HG03108 (cell line): ENCODE results near the gene F10.

Experiments
- ATAC-seq: cut with Tn5 transposase; IDR thresholded peaks from one replicate; pipeline ENCODE4 v1.9.1; 2021; ENCODE audit warnings: moderate library complexity; ENCODE audit not compliant: unreplicated experiment

The F10 gene

DNA sequence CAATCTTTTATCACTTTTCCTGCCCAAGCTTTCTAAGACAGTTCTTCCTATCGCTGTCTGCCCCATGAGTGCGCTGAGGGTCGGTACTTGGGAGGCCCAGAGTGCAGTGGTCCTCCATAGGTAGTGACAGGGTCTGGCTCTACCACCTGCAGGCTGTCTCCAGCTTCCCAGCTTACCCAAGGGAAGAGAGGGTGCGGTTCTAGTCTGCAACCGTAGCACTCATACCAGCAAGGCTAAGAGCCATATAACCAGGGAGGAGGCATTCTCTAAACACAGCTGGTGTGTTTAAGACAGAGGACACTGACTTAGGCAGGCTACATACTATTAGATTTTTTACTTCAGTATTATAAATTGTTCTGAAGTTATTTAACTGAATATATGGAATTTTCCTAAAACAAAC lies 44.1 kb downstream of the F10 start:
- ATAC-seq = no peak

DNA sequence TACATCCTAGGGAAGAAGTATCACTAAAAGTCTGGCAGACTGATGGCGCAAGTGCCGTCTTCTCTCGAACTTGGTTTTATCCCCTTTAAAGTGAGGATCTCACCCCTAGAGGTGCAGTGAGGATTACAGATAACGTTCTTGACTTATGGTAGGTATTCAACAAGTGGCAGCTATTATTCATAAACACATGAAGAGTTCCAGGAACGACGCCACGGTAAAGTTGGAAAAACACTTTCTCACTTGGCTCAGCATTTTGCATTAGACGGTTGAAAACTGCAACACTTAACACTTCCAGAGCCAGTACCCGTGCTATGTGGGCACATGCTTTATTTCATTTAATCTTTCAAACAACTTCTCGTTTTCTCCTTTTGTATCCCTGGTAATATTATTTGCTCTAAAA lies 44.6 kb downstream of the F10 start:
- ATAC-seq = no peak

DNA sequence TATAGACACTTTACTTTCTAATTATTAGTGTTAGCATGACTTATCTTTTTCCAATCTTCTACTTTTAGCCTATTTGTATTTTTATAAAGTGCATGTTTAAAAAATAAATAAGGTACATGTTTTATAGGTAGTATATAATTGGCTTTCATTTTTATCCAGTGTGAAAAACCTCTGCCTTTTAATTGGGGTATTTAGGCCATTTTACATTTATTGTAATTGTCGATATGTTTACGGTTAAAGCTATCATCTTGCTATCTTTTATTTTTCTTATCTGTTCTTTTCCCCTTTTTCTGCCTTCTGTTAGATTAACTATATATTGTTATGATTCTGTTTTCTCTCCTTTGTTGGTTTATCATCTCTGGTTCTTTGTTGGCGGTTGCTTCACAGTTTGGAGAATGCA lies 45.0 kb downstream of the F10 start:
- ATAC-seq = no peak

DNA sequence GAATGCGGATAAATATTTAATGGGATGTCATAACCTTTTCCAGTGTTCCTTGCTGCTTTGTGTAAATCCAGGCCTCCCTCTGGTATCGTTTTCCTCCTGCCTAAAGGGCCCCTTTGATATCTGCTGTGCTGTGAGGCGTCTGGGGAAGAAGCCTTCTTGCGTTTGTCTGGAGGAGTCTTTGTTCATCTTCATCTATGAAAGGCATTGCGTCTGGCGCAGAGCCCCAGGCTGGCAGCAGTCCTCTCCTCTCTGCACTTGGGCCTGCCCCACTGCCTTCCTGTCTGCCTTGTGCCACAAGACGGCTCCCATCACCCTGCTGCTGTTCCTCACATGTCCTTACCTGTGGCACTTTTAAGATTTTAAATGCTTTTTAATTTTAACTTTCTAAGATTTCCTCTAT lies 45.6 kb downstream of the F10 start:
- no peak for ATAC-seq

DNA sequence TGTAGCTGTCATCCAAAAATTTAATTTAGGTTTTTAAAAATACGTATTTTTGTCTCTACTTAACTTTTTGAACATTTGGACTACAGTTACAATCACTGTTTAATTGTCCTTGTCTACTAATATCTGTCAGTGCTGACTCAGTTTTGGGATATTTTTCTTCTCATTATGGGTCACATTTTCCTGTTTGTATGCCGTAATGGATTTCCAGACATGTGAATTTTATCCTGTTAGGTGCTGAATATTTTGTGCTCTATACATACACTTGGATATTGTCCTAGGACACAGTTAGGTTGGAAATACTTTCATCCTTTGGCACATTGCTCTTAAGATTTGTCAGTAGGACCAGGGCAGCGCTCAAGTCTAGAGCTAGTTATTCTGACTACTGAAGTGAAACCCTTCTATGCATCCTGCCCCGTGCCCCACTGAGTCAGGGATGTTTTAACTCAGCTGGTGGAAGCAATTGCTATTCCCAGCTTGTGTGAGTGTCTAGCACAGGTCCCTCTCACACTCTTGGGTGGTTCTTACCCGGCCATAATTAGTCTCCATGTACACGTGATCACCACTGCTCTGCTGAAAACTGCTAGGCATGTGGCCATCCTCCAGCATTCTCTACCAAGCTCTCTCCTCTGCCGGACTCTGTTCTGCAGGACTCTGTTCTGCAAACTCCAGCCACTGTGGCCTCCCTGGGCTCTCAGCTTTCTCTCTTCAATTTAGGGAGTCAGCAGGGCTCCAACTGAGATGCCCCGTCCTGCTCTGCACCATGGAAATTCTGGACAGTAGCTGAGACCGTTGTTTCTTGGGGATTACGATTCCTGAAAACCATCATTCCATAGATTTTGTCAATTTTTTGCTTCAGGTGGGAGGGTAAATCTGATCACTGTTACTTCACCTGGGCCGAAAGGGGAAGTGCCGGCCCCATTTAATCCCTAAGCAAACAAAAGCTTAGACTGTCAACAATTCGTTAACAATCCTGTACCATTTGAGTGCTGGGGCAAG lies 47.0 kb downstream of the F10 start:
- ATAC-seq = no peak

DNA sequence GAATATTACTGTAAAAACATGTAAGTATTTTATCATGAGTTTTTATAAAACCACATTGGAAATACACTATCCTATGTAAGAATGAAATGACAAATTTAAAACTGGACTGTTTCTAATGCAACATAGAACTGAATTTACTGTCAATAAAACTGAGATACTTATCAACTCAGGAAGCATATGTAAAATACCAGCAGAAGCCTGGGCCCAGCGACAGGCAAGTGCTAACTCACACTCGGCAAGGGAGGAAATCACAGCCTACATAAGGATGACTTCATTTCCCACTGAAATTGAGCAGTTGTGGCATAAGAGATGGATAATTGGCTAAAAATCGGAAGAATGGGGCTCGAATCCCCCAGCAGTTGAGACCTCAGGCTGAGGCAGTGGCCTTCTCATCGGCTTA lies 47.9 kb downstream of the F10 start:
- ATAC-seq = no peak

DNA sequence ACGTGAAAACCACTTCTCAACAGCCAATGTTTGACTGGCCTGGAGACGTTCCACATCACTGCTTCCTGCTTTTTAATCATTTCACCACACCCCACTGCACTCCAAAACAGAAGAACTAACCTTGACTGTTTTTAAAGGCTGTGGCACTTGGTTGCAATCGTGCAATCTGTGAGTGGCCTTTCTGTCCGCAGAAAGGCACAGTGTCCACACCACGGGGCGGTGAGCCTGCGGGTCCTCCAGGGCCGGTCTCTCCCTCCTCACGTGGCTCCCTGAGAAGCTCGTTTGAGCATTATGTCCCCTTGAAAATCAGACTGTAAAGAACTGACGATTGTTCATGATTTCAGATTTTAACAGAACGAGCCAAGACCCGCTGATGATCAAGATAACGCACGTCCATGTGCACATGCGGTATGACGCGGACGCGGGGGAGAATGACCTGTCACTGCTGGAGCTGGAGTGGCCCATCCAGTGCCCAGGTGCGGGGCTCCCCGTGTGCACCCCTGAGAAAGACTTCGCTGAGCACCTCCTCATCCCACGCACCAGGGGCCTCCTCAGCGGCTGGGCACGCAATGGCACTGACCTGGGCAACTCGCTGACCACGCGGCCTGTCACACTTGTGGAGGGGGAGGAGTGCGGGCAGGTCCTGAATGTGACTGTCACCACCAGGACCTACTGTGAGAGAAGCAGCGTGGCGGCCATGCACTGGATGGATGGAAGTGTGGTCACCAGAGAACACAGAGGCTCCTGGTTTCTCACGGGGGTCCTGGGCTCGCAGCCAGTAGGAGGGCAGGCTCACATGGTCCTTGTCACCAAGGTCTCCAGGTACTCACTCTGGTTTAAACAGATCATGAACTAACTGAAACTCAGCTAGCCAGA lies 48.9 kb downstream of the F10 start:
- ATAC-seq = no peak

DNA sequence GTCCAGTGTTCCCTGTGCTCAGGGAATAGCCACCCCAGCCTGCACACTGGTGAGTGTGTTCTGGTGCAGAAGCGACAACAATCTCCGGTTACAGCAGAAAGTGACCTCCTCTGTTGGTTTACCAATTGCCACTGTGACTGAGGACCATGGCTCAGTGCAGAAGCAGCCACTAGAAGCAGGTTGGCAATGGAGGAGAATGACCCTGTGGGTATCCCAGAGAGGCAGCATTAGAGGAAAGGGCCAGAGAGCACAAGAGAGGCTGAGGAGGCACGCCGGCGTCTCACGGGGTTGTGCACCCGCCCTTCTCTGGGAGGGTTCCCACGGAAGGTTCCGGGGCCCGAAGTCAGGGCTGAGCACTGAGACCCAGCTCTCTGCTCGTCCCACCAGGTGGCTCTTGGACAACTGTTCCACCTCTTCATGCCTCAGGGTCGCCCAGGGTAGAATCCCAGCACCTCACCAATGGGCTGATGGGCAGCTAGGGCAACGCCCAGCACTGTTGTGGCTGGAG lies 49.9 kb downstream of the F10 start:
- ATAC-seq = no peak

DNA sequence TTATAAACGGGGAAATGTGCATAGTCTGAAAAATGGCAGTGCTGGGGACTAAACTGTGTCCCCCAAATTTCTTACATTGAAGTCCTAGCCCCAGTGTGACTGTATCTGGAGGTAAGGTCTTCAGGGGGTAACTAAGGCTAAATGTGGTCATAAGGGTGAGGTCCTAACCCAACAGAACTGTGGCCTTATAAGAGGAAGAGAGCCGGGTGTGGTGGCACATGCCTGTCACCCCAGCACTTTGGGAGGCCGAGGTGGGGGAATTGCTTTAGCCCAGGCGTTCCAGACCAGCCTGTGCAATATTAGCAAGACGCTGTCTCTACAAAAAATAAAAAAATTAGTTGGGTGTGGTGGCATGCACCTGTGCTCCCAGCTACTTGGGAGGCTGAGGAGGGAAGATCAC lies 53.7 kb downstream of the F10 start:
- ATAC-seq = no peak

DNA sequence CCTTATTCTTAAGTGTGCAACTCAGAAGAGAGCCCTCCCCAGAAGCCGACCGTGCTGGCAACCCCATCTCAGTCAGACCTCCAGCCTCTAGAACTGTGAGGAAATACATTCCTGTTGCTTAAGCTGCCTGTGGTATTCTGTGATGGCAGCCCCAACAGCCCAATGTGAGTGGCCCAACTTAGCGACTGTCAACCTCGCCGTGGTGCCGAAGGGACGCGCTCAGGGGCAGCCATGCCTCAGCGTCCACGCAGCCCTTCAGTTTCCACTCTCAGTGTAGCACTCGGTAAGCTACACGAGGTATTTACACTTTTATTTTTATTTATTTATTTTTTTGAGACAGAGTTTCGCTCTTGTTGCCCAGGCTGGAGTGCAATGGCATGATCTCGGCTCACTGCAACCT lies 54.2 kb downstream of the F10 start:
- ATAC-seq = no peak

DNA sequence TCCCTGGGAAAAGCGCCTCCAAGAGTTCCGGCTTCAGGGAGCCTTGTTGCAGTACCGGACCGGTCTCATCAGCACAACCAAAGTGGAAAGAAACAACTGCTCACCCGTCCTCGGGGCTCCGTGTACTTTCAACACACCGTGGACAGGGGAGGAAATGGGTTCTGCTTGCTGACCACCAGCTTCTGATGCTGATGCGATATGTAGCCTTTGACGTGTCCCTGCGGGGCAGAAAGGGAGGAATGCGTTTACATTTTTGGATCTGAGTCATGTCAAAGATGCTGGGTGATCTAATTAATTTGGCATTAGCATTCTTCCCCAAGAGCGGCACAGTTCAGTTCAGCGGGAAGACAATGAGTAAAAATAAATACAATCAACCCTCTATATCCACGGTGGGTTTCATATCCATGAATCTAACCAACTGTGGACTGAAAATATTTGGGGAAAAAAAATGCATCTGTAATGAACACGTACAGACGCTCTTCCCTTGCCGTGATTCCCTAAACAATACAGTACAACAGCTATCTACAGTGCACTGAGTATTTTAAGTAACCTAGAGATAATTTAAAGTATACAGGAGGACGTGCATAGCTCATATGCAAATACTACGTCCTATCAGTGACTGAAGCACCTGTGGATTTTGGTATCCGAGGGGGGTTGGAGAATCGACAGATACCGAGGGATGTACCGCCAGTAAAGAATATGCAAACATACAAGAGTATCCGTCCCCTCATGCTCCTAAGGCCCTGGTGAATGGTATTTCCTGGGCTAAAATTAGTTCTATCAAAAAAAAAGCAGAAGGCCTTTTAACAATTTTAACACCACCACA lies 55.7 kb downstream of the F10 start:
- ATAC-seq = no peak

DNA sequence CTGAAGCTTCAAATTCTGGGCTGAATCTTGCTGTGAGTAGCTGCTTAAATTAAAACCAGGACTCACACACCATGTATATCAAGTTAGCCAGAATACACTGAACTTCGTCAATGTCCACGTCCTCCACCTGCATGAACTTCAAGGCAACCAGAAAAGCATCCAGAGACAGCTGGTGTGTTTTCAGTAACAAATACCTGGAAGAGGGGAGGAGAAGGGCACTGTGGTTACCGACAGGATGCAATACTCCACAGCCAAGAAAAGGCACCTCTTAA lies 56.2 kb downstream of the F10 start:
- no peak for ATAC-seq

DNA sequence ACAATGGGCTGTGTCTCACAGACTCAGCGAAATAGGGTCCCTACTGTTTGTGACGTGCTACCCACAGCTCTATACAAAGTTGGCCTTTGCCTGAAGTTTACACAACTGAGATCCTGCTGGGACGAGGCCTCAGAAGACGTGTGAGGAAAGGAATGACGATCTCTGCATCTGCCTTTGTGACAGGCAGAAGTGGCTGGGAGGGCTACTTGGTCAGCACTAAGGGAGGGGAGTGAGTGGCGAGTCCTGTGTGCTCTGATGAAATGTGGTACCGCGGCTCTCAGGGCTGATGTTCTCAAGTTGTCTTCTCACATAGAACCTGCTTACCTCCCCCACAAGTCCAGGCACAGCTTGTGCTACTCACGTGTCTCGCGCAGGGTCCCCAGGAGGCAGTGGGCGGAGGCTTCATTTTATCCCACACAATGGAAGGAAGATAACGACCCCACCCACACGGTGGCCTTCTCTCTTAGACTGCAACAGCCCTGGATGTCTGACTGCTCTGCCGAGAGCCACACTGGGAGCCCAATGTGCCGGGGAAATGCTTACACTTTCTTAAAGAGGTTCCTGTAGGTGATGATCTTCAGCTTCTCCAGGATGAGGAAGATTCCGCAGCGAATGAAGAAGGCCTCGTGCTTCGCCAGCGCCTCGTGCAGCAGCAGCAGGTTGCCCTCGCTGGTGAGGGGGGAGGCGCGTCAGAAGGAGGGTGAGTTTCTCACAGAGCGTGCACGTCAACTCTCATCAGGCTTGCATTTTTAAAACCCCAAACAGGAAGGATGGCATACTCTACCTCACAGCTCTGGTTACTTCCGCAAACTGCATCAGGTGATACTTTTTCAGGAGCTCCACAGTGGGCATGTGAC lies 57.0 kb downstream of the F10 start:
- no peak for ATAC-seq

DNA sequence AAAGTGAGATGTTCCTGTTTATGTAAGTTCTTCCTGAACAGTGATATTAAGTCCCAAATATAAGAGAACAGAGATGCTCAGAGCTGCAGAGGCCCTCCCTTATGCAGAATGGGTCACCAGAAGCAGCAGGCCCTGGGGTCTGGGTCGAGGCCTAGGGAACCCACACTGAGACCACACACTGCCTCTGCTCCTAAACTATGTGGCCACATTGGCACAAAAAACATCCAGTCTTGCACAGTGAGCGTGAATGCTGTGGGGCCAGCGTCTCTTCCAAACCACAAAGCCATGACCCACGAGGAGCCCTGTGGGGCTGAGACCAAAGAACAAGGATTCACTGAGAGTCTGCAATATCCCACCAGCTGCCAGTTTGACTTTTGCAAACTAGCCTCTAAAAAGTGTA lies 59.4 kb downstream of the F10 start:
- ATAC-seq = no peak

DNA sequence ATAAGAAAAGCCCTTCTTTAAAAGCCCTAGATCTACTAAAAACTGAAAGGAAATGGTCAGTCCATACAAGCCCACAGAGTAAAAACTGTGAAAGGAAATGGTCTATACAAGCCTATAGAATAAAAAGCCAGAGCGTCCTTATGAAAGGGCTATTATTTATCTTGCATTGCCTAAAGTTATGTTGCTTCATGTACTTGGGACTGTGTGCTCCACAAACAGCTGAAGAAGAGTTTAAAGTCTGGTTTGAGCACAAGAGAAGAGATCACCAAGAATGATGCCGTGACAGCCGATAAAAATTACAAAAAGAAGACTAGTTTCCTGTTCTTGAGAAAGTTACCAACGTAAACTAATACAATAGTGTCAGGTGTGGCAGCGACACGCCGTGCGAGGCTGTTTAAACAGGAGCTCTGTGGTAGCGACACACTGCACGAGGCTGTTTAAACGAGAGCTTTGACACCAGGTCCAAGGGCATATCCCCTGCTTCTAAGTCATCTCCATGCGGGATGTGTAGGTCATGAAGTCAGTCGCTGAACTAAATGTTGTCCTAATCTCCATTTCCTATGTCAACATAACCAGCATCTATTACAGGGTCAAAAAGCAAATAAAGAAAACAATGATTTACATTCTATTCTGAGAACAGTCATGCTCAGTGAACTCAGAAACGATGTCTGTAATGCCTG lies 61.0 kb downstream of the F10 start:
- no peak for ATAC-seq

DNA sequence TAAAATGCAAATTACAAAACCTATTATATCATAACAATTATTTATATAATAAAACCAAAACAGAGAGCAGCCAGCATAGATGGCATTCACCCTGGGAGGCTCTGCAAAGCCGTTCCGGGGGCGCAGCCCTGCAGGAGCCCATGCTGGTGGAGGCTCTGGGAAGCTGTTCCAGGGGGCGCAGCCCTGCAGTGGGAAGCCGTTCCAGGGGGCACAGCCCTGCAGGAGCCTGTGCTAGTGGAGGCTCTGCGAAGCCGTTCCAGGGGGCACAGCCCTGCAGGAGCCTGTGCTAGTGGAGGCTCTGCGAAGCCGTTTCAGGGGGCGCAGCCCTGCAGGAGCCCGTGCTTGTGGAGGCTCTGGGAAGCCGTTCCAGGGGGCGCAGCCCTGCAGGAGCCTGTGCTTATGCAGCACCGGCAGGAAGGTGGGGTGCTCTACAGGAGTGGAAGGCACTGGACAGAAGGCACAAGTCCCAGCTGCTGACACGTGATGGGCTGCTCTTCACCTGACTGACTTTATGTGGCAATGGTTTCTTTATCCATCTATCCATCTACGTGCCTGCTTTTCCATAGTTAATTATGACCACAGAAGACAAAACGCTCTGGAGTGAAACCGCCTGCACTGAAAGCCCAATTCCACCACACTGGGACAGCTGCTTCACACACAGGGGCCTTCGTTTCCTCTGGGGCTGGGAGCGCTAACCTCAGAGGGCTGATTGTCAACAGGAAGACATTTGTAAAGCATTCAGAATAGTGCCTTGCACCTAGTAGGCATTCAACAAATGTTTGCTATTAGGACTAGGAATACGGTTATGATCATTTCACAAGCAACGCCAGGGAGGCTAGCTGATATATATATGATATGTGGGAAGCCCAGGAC lies 62.2 kb downstream of the F10 start:
- ATAC-seq = no peak

DNA sequence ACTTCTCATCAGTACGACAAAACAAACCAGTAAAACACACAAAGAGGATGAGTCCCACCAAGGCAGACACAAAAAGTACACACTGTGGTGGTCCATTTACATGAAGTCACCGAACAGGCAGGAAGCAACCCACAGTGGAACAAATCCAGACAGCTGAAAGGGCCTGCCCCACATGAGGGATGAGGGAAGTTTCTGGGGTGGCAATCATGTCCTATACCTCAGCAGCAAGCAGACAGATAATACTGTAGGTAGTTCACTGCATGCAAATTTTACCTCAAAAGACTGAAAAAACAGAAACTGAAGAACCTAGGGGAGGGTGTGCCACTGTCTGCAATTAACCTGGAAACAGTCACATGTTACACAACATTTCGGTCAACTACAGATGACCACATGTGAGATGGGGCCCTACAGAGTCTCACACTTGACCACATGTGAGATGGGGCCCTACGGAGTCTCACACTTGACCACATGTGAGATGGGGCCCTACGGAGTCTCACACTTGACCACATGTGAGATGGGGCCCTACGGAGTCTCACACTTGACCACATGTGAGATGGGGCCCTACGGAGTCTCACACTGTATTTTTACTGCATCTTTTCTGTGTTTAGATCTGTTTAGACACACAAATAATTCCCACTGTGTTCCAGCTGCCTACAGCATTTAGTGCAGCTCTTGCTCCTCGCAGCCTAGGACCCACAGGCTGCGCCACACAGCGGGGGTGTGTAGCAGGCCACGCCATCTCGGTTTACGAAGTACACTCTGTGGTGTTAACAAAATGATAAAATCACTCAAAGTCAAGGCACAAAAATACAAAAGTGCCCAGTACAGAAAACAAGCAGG lies 63.7 kb downstream of the F10 start:
- peak; percentile 89 for ATAC-seq

DNA sequence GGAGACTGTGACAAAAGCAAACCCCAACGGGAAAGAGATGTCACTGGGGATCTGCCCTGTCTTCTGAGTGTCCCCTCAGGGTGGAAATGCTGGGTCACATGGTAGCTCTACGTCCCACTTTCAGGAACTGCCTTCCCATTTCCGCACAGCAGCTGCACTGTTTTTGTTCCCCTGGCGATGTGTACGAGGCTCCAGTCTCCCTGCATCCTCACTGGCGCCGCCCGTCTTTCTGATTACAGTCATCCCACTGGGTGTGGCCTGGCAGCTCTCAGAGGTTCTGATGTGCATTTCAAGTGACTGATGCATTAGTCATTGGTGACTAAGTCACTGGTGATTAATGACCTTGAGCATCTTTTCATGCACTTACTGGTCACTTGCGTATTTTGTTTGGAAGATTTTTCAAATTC lies 64.7 kb downstream of the F10 start:
- no peak for ATAC-seq
